Right lobe of liver (tissue), 6 donors: Measurements from ENCODE around the gene SNAI1. TPM values are rescaled to one million over a fixed set of nuclear protein-coding genes. Genes with fewer than 3 reads are reported as not detected.

Source experiments
- ATAC-seq, 4 donors: fragments of 200-7000 bp; cut with Tn5 transposase; one replicate each; pipeline ENCODE4 v1.9.1; 2020; ENCODE audit warnings: mild to moderate bottlenecking in 4 of 4, moderate library complexity in 4 of 4
- DNase-seq, 3 donors: peaks; one replicate each; pipeline ENCODE4 v3.0.0-alpha.2; 2020
- H3K27ac ChIP-seq, 3 donors: fragments of 200-600 bp; one replicate each; pipeline ENCODE4 v1.8.0; 2022
- H3K27me3 ChIP-seq, 2 donors: fragments of 200-600 bp; one replicate each; pipeline ENCODE4 v1.8.0; 2022
- H3K36me3 ChIP-seq, 4 donors: fragments of 200-600 bp; sonication (generic) in 1 of 4; one replicate each; pipeline versions ENCODE4 v1.5.1 to v1.8.0; 2017 to 2022; ENCODE audit warnings: control low read depth in 1 of 4
- H3K4me1 ChIP-seq, 4 donors: fragments of 200-600 bp; sonication (generic) in 1 of 4; one replicate each; pipeline versions ENCODE4 v1.5.1 to v1.8.0; 2017 to 2022; ENCODE audit warnings: control low read depth in 1 of 4
- H3K4me3 ChIP-seq, 3 donors: fragments of 200-600 bp; one replicate each; pipeline ENCODE4 v1.8.0; 2022
- H3K9me3 ChIP-seq, 4 donors: fragments of 200-600 bp; sonication (generic) in 1 of 4; one replicate each; pipeline versions ENCODE4 v1.5.1 to v1.8.0; 2017 to 2022; ENCODE audit warnings: control low read depth in 1 of 4
- CTCF ChIP-seq, 4 donors: fragments of 200-600 bp in 3 of 4; fragments of 450-650 bp in 1 of 4; IDR thresholded peaks; one replicate each; pipeline versions ENCODE4 v1.5.1 to v1.8.0; 2016 to 2022; ENCODE audit warnings: antibody characterized with exemption in 4 of 4, mild to moderate bottlenecking in 2 of 4
- POLR2A ChIP-seq: fragments of 450-650 bp; IDR thresholded peaks from one replicate; pipeline ENCODE4 v1.6.1; 2017; ENCODE audit warnings: antibody characterized with exemption, mild to moderate bottlenecking
- WGBS: methylation state at CpG from one replicate; pipeline ENCODE4 v1.1.6; 2018; ENCODE audit warnings: low coverage, low lambda C conversion rate; ENCODE audit not compliant: insufficient coverage; ENCODE audit errors: missing lambda C conversion rate; 5-methylcytosine and 5-hydroxymethylcytosine counted together
- intact Hi-C, 2 donors: fragments of 100-400 bp; cut with DNase I; formaldehyde crosslinking; loops; one replicate each; pipeline versions ENCODE4 v1.11.2 to v1.14.1; 2022
- total RNA-seq, 6 experiments: library from RNA; depleted of rRNA in 2 of 6; stranded (reverse); fragments of >200 nt in 2 of 6; fragmentation: NEBNext Ultra II Directional in 3 of 6; extraction: Animal tissue kit (Norgen Biotek cat#: 25700) in 3 of 6; gene quantifications; one replicate each; pipeline versions ENCODE4 v1.1.0 to v1.2.4, GENCODE V29; 2016 to 2023
- donor health status: DM: no; HTN: yes; CAD: no.
- donor health status: DM: no; HTN: no; CAD: no.
- donor health status: DM: no; HTN: no; CAD: no.
- donor health status: DM: no; HTN: yes; CAD: no.
- donor health status: DM: no; HTN: yes; CAD: no.

Gene SNAI1
- total RNA-seq, 6 experiments from 2014 or later: 0.73 to 1.9 (median 1.1) TPM

DNA sequence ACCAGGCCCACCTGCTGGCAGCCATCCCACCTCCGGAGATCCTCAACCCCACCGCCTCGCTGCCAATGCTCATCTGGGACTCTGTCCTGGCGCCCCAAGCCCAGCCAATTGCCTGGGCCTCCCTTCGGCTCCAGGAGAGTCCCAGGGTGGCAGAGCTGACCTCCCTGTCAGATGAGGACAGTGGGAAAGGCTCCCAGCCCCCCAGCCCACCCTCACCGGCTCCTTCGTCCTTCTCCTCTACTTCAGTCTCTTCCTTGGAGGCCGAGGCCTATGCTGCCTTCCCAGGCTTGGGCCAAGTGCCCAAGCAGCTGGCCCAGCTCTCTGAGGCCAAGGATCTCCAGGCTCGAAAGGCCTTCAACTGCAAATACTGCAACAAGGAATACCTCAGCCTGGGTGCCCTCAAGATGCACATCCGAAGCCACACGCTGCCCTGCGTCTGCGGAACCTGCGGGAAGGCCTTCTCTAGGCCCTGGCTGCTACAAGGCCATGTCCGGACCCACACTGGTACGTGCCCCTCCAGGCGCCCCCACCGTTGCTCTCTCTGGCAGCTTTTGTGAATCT is 1.1 kb downstream of the SNAI1 start:
- peak overlapping the region in 2 of 3 donors; percentile 51 to 73 for H3K27ac ChIP-seq

GRCh38 chr20:49984426-49985153 is 1.8 kb downstream of the SNAI1 start:
- Histone ChIP-seq H3K4me3 (peak overlapping the region; percentile 37 to 47 (median 46)), H3K9me3 (no peaks in the 10 kb centered on the region), H3K36me3 (no peaks in the 10 kb centered on the region), H3K27me3 (no peaks in the 10 kb centered on the region), H3K4me1 (peaks cover 0 to 12% (median 3%) of the 10 kb centered on the region in 4 donors), H3K27ac (peak overlapping the region in 2 of 3 donors; percentile 51 to 73)
- TF ChIP-seq POLR2A: no peak
- ATAC-seq (no peak), DNase-seq (no peak)
- 61% methylated on average over 9 of the region's 13 CpGs for WGBS
- intact Hi-C loops: loop anchor here (5.0 kb wide), 2 partner anchors 83 to 88 kb away; no protein-coding TSS in a partner anchor

More for the DNA sequence above, 1.1 kb downstream of the SNAI1 start:
- Histone ChIP-seq H3K36me3 (no peaks in the 10 kb centered on the region), H3K4me1 (peaks cover 0 to 16% (median 3%) of the 10 kb centered on the region in 4 donors), H3K9me3 (no peaks in the 10 kb centered on the region), H3K4me3 (peak overlapping the region; percentile 37 to 47 (median 46)), H3K27me3 (no peaks in the 10 kb centered on the region)
- TF ChIP-seq POLR2A: no peak
- TF ChIP-seq CTCF (IDR thresholded peaks at IDR 0.05): no peak
- 51% methylated on average over 8 of the region's 18 CpGs for WGBS
- intact Hi-C loops: loop anchor here (5.0 kb wide), 2 partner anchors 83 to 88 kb away; no protein-coding TSS in a partner anchor
- peak in 1 of 3 donors; percentile 26 for DNase-seq
- no peak for ATAC-seq

DNA sequence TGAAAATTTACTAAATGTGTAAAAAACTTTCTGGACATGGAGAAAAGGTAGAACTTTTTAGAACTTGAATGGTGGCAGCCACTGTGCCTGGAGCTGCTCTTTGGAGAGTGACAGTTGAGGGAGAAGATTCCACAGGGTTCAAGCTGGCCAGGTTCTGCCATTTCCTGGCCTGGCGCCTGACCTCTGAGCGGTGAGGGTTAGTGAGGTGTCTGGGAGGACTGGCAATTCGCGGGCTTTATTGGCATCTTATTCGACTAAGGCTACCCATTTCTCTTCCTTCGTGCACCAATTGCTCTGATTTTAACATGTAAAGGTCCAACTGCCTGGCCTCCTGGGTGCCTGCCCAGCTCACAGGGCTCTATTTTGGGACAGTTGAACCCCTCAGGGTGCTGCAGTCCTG is 2.4 kb downstream of the SNAI1 start:
- Histone ChIP-seq H3K9me3 (no peaks in the 10 kb centered on the region), H3K27me3 (no peaks in the 10 kb centered on the region), H3K4me3 (peak overlapping the region; percentile 37 to 47 (median 46)), H3K4me1 (peaks cover 0 to 15% (median 3%) of the 10 kb centered on the region in 4 donors), H3K27ac (no peak overlapping the region), H3K36me3 (no peaks in the 10 kb centered on the region)
- DNase-seq: no peak
- 36% methylated on average over 4 of the region's 6 CpGs for WGBS
- intact Hi-C loops: no loop called here
- no peak for ATAC-seq
- TF ChIP-seq CTCF (IDR thresholded peaks at IDR 0.05): no peak
- no peak for TF ChIP-seq POLR2A

GRCh38 chr20:49985617-49986016 is 2.8 kb downstream of the SNAI1 start:
- DNase-seq (no peak), ATAC-seq (no peak)
- Histone ChIP-seq H3K36me3 (no peaks in the 10 kb centered on the region), H3K4me1 (peaks cover 0 to 18% (median 3%) of the 10 kb centered on the region in 4 donors), H3K4me3 (peak overlapping the region; percentile 1 to 47 (median 46)), H3K27ac (no peak overlapping the region), H3K9me3 (no peaks in the 10 kb centered on the region), H3K27me3 (no peaks in the 10 kb centered on the region)
- WGBS: 60% methylated on average over 2 of the region's 13 CpGs
- intact Hi-C loops: no loop called here
- TF ChIP-seq CTCF (IDR thresholded peaks at IDR 0.05) (no peak), POLR2A (no peak)

DNA sequence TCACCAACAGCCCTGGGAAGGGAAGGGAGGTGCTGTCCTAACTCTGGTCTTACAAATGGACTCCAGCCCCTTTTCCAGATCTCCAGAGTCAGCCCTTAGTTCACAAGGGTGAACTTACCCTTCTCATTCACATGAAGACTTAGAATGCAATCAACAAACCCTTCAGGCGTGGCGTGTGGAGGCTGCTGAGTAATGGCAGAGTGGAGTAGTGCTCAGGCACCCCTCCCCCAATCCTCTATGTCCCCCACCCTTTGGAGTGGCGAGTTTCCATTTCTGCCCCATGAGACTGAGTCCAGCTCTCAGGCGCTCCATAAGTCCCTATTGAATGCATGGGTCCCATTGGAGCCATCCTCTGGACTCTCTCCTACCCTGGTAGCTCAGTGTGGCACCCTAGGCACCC is 3.3 kb downstream of the SNAI1 start:
- ATAC-seq (no peak), DNase-seq (no peak)
- intact Hi-C loops: no loop called here
- no peak for TF ChIP-seq POLR2A
- TF ChIP-seq CTCF (IDR thresholded peaks at IDR 0.05): no peak
- Histone ChIP-seq H3K27me3 (no peaks in the 10 kb centered on the region), H3K27ac (no peak overlapping the region), H3K4me1 (peaks cover 0 to 18% (median 3%) of the 10 kb centered on the region in 4 donors), H3K9me3 (no peaks in the 10 kb centered on the region), H3K36me3 (no peaks in the 10 kb centered on the region), H3K4me3 (peak overlapping the region in 2 of 3 donors; percentile 46 to 47)
- WGBS: 80% methylated on average over 2 of the region's 4 CpGs
